DMS 273 (cell line): ENCODE measurements around the gene GPR55.

Experiments
- DNase-seq: peaks from one replicate; lab custom pipeline; 2025; ENCODE audit not compliant: unreplicated experiment; lab: John Stamatoyannopoulos, UW

GPR55 gene

GRCh38 chr2:230919681-230920080 lies 5.4 kb downstream of the GPR55 start:
- no peak for DNase-seq

- no peak for DNase-seq
Observed at GRCh38 chr2:230919240-230919639, 5.8 kb downstream of the GPR55 start.

DNA sequence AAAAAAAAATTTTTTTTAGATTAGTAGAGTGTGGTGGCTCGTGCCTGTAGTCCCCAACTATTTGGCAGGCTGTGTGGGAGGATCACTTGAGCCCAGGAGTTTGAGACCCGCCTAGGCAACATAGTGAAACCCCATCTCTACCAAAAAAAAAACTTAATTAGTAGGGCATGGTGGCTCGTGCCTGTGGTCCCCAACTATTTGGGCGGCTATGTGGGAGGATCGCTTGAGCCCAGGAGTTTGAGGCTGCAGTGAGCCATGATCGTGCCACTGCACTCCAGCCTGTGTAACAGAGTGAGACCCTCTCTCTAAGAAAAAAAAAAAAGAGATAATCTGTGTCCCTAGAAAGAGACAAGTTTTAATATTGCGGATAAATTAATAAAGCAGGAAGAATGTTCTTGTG lies 8.8 kb downstream of the GPR55 start:
- no peak for DNase-seq

DNA sequence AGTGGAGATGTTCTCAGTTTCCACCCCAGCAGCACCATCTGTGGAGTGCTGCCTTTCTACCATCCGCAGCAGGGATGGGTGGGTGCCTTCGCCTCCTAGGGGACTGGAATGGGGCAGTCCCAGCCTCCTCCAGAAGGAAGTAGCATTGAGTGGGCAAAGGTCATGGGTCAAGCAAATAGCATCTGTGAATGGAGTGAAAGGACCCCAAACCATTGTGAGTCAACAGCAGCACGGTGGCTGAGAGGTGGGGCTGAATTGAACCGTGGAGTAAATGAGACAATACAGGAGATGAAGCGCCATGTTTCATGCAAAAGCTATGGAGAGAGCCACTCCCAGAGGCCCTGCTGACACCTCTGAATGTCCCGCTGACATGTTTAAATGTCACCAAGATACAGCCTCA lies 9.7 kb downstream of the GPR55 start:
- no peak for DNase-seq

DNA sequence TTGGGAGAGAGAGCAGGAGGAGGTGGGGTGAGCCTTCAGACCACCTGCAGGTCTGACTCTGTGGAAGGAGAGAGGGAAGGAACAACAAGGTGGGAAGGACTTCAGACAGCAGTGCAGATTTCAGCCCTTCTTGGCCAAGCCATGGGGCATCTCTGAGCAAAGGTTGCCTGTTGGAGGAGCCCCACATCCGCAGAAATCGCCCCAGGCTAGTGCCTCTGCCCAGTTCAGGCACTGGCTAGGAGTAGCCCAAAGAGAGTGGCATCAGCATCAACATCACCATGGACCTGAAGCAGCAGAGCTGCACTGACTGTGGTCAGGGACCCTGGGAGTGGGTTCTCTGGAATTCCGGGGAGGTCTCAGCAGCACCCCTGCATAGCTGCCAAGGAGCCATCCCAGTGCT lies 10.2 kb downstream of the GPR55 start:
- DNase-seq = no peak

DNA sequence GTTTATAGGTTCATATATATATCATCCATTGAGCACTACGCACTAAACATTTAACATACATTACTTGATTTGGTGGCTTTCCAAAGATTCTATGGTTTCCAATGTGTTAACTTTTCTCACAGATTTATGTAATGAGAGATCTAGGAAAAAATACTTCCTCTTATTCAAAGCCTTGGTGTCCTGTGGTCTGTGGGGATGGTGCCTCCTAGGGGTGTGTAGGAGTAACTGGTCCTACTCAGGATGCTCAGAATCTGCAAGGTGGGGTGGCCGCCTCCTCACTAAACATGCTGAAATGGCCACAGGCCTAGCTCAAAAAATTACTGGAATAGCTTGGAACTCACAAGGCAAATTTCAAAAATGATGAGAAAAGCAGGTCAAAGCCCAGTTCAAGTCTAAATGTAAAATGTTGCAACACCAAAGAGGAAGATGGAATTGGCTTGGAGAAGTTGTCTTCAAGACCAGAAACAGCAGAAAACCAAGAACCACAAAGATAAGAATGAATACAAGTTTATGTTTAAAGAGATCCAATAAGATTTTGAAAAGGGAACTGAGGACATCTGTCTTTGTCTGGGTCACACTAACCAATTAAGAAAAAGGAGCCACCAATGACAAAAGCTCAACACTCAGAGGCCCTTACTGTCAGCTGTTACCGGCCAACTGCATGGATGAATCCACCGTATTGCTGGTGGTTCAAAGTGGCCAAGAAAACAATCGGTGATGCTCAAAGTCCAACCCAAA lies 11.5 kb downstream of the GPR55 start:
- DNase-seq = peak; percentile 60

GRCh38 chr2:230912724-230913123 lies 12.3 kb downstream of the GPR55 start:
- DNase-seq = no peak

DNA sequence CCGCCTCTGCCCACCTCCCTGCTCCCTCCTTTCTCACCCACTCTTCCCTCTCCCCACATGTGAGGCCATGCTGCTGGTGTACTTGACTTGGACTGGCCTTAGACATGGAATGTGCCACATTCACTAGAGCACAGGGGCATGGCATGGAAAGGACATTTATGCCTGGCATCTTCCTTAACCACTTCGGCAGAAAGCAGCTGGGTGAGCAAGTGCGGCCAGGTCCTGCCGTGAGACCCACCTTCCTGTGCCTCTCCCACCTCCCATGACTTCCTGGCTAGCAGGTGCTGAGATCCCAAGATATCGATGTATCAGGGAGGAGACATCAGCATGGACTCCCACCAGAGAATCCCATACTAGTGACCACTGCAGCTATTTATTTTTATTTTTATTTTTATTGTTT lies 13.0 kb downstream of the GPR55 start:
- no peak for DNase-seq

DNA sequence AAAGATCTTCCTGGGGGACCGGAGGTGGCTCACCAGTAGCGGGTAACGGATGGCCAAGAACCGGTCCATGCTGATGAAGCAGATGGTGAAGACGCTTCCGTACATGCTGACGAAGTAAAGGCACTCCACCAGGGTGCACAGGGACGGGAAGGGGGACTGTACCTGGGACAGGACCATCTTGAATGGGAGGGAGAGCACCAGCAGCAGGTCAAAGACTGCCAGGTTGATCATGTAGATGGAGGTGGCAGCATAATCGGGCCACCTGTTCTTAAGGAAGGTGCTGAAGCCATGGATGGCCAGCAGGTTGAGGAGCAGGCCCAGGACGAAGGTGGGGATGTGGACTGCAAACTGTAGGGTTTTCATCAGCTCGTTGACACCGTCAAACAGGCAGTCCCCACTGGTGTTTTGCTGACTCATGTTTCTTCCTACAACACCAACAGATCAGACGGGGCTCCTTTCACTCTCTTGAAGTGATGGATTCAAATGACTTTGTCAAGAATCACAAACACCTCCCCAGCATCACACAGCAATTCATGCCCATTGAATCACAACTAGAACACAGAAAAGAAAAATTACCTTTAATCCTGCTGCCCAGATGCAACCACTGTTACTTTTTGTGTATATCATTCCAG lies 14.4 kb downstream of the GPR55 start:
- DNase-seq = no peak

- no peak for DNase-seq
Observed at GRCh38 chr2:230909841-230910545, 15.0 kb downstream of the GPR55 start.

- no peak for DNase-seq
Observed at GRCh38 chr2:230908595-230909191, 16.3 kb downstream of the GPR55 start.

GRCh38 chr2:230908092-230908594 lies 16.9 kb downstream of the GPR55 start:
- DNase-seq = no peak

DNA sequence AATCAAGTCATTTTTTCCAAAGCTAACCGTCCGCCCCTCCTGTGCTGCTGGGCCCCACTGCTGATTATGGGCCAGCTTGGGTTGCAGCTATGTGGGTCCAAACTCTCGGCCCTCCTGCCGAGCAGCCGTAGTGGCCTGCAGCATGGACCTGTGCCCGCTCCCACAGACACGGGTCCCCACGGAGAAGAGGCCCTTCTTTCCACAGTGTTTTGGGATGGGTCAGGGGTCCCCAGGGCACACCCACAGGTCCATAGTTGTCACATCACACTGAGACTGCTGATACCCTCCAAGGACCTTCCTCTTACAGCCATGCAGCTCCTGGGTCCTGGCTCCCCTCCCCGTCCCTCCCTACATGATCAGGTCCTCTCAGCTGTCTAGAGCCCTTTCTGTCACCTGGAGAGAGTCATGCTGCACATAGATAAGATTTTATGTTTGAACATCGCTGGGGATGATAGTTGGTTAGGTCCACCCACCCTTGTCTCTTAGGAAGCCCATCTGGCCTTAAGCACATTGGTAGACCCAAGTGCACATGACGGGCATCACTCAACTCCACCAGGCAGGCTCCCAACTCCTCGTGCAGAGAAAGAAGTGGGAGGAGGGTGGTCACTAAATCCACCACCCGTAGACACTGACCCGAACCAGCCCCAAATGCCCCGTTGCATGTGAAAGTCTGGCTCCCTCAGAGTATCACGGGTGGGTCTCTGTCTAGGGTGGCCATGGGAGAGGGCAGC lies 17.5 kb downstream of the GPR55 start:
- DNase-seq = no peak

DNA sequence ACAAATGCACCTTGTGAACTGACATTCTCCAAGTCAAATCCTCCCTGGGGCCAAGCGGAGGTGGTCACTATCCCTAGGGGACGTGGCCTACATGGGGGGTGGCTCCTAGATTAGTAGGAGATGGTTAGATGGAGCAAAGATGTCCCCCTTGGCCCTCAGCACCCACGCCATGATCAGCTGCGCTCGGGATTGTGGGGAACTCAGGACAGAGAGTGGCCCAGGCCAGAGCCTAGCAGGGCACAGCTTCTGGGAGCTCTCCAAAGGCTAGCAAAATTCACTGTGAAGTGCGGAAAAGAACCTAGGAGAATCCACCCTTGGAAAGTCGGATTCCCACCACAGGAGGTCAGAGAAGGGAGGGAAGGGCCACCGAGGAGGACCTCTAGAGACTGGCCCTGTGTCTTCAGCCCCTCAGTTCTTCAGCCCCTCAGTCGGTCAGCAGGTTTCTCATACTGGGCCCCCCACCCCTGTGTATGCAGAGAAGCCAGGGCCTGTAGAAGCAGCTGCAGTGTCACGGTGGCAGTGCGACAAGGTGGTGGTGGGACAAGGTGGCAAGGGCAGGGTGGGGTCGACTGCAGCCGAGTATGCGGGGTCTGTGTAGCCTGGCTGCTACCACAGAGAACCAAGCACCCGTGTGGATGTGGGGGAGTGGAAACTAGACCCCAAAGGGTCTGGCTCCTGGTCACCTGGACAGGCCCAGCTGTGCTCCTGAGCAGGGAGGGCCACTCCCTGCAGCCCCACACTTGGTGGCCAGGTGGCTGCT lies 18.4 kb downstream of the GPR55 start:
- DNase-seq = no peak

- DNase-seq = no peak
Observed at GRCh38 chr2:230905448-230906421, 19.3 kb downstream of the GPR55 start.

- DNase-seq = no peak
Observed at GRCh38 chr2:230904856-230905447, 20.1 kb downstream of the GPR55 start.

DNA sequence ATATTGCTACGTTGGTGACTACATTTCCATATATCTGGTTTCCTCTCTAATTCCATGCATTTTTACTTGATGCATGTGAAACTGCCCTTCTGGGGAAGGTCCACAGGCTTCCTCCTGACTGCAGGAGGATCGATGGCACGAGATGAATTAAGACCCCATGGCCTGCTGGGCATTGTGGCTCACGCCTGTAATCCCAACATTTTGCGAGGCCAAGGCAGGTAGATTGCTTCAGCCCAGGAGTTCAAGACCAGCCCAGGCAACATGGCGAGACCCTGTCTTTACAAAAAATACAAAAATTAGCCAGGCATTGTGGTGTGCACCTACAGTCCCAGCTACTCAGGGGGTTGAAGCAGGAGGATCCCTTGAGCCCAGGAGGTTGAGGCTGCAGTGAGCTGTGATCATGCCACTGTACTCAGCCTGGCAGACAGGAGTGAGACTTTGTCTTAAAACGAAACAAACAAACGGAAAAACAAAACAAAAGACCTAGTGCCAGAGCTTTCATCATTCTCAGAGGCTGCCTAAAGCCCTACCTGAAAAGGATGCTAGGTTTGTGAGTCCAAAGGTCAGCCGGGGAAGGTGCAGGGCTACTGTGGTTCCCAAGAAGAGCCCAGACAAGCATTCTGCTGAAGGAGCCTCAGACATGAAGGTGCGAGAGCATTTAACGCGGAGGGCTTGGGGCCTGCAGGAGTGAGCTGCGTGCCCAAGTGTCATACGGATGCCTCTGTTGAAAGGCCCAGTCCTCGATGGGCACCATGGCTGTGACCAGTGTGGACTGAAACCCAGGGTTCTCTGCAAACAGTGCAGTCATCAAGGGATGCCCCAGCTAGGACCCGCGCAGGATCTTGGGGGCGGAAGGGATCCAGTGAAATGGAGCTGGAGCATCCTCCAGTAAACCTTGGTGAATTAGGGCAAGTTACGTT lies 21.6 kb downstream of the GPR55 start:
- DNase-seq = no peak
